A172 (cell line): Measurements from ENCODE around the gene CHL1. TPM values are rescaled to one million over a fixed set of nuclear protein-coding genes. Genes with fewer than 3 reads are reported as not detected.

Experiments used
- DNase-seq: peaks from one replicate; pipeline ENCODE4 v3.0.0-alpha.2; 2015; ENCODE audit warnings: low spot score
- total RNA-seq: library from RNA; depleted of rRNA; stranded (reverse); fragments of >200 nt; shearing (Covaris generic); gene quantifications from 2 replicates; pipeline ENCODE4 v1.2.3, GENCODE V29; 2014

CHL1 gene
- total RNA-seq, 1 experiment from 2014 or later, result not detected

DNA sequence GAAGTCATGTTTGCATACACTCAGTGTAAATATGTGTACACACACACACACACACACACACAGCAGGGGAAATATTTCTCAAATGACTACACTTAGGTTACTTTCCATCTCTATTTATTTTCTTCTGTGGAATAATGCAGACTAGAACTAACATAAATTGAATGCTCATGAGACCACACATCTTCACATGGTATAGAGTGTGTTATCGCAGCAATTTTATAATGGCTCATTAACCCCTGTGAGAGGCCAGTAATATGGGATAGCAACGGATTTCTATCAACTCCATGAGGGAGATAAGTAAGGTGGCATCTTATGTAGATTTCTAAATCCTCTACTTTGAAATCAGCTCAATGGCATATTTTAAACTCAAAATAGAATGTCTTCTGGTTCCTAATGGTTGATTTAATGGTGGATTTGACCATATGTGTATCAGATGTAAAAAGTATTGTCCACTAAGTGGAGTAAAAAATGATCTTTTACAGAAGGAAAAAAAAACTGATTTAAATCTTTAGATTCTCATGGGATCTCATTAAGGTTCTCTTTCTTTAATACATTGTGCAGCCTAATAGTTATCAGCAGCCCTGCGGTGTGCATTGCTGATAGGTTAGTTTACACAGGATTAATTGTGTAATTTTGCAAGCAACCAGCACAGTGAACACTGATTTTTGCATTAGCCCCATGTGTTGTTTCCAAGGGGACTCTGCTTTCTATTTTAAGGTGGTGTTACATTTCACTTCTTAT lies 32.0 kb downstream of the CHL1 start:
- no peak for DNase-seq

GRCh38 chr3:229183-229661 lies 32.7 kb downstream of the CHL1 start:
- DNase-seq, result no peak

- DNase-seq, result no peak
Observed at GRCh38 chr3:236881-237280, 40.3 kb downstream of the CHL1 start.

DNA sequence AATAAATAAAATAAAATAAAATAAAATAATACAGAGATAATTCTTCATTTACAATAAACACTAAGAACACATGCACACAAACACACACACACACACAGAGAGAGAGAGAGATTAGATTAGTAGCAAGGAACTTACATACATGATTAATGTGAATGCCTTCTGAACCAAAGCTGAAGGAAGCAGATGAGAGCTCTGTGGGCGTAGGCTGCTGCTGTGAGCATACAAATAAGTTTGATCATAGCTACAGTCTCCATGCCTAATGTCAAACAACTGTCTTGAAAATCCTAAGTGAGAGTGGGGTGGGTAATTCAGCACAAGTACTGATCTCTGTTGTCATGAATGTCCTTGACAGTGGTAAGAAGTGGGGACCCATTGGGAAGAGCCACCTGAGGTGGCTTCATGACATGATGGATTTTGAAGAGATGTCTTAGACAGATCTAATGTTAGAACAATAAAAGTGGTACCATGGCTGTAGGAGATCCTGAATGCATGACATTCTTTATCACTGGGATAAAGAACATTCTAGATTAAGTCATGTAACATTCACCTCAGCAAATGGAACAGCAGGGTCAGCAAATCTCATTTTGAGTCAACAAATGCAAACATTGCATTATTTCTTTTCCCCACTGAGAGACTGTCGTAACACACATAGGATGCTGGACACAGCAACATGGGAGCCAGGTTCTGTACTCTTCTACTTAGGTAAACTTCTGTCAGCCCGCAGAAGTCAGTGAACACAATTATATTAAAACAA lies 46.2 kb downstream of the CHL1 start:
- no peak for DNase-seq

GRCh38 chr3:243356-243725 lies 46.8 kb downstream of the CHL1 start:
- no peak for DNase-seq

- no peak for DNase-seq
Observed at GRCh38 chr3:244041-244440, 47.5 kb downstream of the CHL1 start.

DNA sequence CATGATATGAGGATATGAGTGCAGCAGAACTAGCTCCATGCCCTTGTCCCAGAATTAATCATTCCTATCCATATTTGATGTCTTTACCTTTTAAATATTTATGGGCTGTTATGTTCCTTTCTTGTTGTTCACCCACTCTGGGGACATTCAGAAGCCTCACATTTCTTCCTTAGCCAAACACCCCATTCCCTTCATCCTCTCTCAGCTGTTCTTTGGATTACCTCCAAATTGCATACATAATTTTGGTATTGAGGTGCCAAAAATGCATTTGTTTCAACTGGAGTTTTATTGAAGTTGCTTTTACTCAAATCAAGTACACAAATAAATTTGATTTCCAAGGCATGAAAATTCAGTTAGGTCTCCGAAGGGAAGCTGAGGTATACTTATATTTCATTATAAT lies 51.4 kb downstream of the CHL1 start:
- no peak for DNase-seq

GRCh38 chr3:248864-249520 lies 52.4 kb downstream of the CHL1 start:
- no peak for DNase-seq

GRCh38 chr3:249587-250262 lies 53.2 kb downstream of the CHL1 start:
- no peak for DNase-seq

DNA sequence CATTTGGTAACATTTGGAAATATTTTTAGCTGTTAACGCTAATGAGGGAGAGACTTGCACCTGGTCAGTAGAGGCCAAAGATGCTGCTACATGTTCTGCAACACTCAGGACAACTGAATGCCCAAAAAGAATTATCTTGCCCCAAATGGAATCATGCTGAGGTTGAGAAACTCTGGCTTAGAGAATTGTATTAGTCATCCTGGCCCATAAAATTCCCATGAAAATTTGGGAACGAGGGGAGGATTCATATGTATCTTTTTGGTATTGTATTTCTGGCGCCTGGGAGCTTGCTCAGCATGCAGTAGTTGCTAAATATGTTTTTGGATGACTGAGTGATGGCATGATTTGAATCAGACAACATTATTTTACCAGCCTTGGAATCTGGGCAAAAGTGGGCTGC lies 59.9 kb downstream of the CHL1 start:
- no peak for DNase-seq

GRCh38 chr3:257826-258225 lies 61.3 kb downstream of the CHL1 start:
- no peak for DNase-seq

GRCh38 chr3:260898-261297 lies 64.3 kb downstream of the CHL1 start:
- no peak for DNase-seq

GRCh38 chr3:263393-263792 lies 66.8 kb downstream of the CHL1 start:
- DNase-seq, result no peak

DNA sequence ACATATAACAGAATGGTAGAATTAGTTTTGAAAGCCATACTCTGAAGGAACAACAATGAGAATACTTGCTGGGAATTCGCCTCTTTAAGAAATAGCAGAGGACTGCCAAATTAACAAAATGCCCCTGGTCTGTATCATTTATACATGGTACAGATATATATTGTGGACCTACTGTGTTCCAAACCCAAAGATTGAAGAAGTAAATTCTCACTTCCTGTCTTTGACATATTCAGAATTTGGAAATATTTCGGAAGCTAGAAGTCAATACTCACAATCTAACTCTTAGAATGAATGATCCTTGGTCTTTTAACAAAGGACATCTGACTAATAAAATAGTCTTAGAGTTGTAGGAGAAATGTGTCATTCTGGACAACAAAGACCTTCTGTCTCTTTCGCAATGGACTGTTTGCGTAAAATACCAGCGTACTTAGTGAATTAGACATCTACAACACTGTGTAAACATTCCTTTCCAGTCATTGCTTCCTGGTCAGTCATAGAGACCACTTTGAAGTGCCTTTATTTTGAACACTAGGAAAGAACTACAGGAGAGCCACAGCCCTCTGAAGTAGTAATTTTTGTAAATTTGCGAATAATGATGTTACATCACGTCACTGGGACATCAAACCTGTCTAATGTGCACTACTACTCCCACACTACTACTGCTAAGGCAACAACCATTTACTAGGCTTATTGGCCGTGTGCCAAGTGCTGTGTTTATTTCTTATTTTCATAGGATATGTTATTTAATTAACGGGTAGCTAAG lies 68.0 kb downstream of the CHL1 start:
- no peak for DNase-seq

DNA sequence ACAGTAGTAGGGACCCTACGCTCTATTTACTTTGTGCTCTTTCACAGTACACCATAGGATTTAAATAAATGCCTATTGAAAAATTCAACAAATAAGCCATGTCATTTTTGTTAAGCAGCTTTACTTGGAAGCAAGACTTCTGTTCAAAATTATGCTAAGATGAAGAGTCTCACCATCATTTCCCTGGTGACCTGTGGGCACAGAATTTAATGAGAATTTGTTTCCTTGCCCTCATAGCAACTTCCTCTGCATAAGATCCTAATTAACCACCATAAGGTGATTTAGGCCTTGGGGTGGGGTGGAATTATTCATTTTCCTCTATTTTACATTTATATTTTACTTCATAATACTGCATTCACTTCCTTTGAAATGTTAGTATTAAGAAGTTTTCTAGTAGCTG lies 70.5 kb downstream of the CHL1 start:
- no peak for DNase-seq

- DNase-seq, result no peak
Observed at GRCh38 chr3:270688-271087, 74.1 kb downstream of the CHL1 start.

DNA sequence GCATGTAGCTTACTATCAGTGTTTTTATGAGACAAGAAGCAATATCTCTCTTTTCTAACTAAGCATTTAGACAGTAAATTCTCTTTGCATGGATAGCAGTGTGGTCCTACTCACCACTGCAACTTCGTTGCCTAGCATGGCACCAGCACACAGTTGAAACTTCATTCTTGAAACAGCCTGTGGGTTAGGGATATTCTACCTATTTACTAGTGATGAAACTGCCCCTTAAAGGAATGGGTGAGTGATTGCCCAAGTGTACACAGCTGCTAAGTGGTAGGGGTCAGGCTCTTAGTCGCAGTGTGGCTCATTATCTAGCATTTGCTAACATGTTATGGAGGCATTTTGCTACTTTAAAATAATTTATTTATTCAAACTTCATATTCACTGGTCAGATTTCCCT lies 78.4 kb downstream of the CHL1 start:
- DNase-seq, result no peak

- no peak for DNase-seq
Observed at GRCh38 chr3:277873-278272, 81.3 kb downstream of the CHL1 start.

DNA sequence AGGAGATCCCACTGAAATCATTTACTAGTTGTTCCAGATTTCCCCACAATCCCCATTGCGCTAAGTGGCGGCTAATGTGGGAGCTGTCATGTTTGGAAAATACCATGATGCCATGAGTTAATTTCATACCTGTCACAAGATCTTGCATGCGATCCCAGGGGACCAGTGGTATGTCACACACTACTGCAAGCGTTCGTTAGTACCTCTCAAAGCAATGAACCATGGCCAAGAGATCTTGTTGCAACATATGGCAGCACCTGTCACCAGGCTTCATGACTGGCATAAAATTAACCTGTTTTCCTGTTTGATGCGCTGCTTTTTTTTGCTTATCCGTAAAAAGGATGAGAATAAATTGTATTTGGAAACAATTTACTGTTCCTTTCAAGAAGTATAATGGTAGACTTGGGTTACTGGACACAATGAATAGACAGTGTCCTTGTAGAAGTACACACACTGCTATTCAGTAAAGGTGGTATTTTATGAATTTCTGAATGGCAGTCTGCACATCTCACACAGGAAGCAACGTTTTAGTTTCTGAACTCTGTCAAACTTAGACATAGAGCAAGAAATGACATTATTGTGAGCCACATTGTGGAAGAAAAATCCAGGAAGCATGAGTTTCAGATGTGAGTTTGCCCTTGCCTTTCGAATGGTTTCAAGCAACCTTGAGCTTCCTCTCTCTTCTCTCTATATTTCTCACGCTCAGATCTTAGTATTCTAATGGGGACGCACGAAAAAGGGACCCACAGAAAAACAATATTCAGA lies 81.9 kb downstream of the CHL1 start:
- DNase-seq, result no peak

DNA sequence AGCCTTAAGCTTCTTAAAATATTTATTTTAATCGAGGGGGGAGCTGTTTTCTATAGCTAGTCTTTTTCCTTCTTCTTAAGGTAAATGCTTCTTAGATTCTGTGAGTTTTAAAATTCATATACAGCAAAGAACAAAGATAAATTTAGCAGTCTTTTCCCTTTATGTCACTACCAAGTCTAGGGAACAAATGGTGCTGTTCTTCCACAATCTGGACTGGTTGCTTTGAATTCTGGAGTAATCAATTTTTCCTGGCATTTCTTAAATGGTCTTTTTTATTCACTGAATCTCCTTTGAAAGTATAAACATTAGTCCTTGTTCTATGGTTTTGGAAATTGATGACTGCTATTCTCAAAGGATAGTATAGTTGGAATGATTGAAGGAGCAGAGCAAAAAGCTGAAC lies 82.8 kb downstream of the CHL1 start:
- no peak for DNase-seq

- no peak for DNase-seq
Observed at GRCh38 chr3:280681-281080, 84.1 kb downstream of the CHL1 start.
